ENCODE measurements around the gene SELENOI. TPM values are rescaled to one million over a fixed set of nuclear protein-coding genes. Genes with fewer than 3 reads are reported as not detected.

SELENOI gene
- total RNA-seq, 1 donor from 2014 or later = 35.7 TPM

Other genes starting within 250 kb of the SELENOI start
- 4.3 TPM for gene GAREM2, start 173.1 kb upstream of the SELENOI start, total RNA-seq
- 154 TPM for gene HADHA, start 101.5 kb upstream of the SELENOI start, total RNA-seq
- gene HADHB, start 101.2 kb upstream of the SELENOI start, total RNA-seq = 151 TPM
- gene ADGRF3, start 646 bp downstream of the SELENOI start, total RNA-seq = 0.89 TPM
- gene DRC1, start 55.8 kb downstream of the SELENOI start, total RNA-seq = not detected
- 0.29 TPM for gene OTOF, start 132.0 kb downstream of the SELENOI start, total RNA-seq